Stimulated activated CD4-positive, alpha-beta T cell treated with anti-CD3 and anti-CD28 coated beads, Interleukin-2, amount 100 ng/mL, for 4 hours (primary cell): Measurements from ENCODE around the gene ZNF808.
"Not testable (repeated sequence)": the region's sequence is repeated elsewhere in the genome, so short reads cannot be mapped to it uniquely, and the experiment has no call there.

Experiments
- DNase-seq: peaks from one replicate; pipeline ENCODE4 v3.0.0-alpha.2; 2020; ENCODE audit warnings: low read depth

ZNF808 gene

DNA sequence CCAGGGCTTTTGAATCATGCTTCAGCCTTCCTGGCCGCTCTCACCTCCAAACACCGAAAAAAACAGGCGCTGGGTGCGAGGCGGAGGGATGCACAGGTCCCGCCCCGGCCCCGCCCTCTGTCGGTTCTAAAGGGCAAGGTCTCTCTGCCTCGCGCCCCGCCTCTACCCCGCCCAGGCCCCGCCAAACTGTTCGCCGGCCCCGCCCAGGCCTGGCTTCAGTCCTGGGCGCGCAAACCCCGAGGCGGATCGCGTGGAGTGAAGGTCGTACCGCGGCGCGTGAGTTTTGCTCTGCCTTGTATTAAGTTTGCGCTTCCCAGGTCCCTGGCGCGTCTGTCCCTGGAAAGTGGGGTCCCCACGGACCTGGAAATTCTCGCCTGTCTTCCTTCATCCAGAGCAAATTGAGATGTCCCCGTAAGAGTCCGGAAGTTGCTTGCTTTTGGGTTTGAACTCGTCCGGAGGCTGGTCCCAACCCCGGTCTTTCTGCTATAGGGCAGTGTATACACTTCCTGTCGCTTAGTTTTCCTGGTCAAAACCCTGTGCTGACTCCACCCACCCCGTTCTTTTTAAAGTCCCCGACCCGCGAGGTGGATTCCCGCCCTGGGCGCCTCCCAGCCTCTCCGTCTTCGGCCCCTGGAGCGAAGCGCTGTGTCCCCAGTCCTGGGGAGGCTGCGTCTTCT is 8.4 kb downstream of the ZNF808 start:
- peak; percentile 84 for DNase-seq

DNA sequence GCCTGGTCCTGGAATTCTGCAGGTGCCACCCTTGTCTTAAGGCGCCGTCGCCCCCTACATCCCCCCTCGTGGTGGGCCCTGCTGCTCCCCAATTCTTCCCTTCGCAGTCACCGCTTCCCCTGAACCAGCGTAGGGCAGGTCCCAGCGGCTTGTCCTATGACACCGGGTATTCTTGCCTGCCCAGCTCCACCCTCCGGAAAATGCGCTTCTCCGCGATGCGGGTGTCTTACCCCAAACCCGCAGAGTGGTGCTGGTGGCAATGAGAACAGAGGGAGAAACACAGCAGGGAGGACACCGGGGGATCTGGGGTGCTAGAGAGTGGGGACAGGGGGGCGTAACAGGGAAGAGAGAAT is 9.0 kb downstream of the ZNF808 start:
- DNase-seq: no peak

DNA sequence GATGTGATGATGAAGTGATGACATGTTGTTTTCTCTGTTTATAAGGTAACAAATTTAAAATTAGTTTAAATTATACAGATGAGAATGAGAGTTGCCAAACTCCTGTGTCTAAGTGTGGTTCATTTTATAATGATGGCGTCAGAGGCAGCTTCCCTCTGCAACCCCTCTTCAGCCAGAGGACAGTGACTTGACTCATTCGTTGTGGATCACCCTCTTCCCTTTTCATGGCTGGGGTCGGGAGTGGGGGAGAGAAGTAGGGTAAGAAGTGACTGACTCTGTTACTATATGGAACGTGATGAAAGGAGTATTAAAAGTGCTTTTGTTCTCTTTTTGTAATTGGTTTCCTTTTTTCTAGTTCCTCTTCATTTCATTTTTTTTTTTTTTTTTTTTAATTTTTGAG is 11.3 kb downstream of the ZNF808 start:
- not testable (repeated sequence) for DNase-seq

DNA sequence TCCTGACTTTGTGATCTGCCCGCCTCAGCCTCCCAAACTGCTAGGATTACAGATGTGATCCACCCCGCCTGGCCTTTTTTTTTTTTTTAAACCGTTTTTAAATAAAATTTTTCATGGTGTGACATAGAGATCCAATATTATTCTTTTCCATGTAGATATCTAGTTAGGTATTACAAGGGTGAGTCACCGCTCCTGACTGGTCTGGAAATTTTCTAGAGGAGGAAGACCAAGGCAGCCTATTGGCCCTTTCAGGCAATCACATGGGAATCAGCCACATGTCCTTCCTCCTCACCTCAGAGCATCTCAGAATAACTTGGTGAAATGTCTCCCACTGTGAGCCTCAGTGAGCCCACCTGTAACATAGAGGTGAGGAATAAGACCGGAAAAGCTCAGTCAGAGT is 13.7 kb downstream of the ZNF808 start:
- not testable (repeated sequence) for DNase-seq

DNA sequence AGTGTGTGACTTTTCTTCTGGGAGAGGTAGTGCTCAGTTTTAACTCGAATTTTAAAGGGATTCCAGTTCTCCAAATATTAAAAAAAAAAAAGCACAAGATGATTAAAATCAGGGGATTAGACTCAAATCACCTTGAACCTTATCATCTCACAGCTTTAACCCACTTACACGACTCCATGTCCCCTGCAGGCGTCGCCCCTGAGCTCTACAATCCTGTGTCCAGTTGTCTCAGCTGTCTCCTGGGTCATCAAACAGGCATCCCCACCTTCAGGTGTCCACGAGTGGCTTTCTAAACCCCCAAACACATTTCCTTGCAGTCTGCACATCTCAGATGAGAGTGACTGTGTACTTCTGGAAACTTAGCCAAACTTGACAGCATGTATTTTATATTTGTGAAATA is 14.1 kb downstream of the ZNF808 start:
- DNase-seq: no peak

DNA sequence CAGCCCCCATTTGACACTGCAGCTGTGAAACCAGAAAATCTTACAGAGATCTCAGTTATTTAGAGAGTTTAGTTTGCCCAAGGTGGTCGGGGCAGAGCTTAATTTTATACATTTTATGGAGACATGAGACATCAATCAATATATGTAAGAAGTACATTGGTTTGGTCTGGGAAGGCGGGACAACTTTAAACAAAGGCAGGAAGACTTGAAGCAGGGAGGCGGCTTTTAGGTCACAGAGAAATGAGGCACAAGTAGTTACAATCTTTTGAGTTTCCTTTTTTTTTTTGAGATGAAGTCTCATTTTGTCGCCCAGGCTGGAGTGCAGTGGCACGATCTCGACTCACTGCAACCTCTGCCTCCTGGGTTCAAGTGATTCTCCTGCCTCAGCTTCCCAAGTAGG is 15.1 kb downstream of the ZNF808 start:
- not testable (repeated sequence) for DNase-seq

DNA sequence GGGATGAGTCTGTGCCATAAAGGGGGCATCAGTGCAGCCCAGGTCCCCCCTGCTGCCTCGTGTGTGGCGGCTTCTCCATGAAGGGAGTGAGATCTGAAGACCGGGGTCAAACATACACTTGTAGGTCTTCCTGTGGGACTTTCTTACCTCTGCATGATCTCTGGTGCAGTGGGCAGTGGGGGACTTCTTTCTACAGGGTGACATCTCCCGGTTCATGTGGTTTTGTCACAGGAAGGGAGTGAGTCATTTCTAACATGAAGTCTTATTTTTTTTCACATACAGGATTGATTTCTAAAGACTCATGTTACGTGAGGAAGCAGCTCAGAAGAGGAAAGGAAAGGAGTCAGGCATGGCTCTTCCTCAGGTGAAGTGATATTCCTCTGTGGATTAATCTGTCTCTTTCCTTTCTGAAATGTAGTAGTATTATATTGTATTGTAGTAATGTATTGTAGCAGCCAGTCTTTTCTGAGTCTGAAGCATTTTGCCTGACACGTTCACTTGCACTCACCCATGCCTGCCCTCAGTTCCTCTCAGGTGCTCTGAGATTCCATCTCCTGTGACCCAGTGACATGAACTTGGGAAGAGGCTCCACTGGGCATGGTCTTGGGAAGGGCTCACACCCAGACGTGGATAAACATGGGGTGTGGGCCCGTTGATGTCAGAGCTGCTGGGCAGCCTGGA is 15.7 kb downstream of the ZNF808 start:
- DNase-seq: no peak

DNA sequence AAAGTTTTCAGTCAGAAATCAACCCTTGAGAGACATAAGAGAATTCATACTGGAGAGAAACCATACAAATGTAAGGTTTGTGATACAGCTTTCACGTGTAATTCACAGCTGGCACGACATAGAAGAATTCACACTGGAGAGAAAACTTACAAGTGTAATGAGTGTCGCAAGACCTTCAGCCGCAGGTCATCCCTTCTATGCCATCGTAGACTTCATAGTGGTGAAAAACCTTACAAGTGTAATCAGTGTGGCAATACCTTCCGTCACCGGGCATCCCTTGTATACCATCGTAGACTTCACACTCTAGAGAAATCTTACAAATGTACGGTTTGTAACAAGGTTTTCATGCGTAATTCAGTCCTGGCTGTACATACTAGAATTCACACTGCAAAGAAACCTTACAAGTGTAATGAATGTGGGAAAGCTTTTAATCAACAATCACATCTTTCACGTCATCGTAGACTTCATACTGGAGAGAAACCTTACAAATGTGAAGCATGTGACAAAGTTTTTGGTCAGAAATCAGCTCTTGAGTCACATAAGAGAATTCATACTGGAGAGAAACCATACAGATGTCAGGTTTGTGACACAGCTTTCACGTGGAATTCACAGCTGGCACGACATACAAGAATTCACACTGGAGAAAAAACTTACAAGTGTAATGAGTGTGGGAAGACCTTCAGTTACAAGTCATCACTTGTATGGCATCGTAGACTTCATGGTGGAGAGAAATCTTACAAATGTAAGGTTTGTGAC is 26.9 kb downstream of the ZNF808 start:
- no peak for DNase-seq

DNA sequence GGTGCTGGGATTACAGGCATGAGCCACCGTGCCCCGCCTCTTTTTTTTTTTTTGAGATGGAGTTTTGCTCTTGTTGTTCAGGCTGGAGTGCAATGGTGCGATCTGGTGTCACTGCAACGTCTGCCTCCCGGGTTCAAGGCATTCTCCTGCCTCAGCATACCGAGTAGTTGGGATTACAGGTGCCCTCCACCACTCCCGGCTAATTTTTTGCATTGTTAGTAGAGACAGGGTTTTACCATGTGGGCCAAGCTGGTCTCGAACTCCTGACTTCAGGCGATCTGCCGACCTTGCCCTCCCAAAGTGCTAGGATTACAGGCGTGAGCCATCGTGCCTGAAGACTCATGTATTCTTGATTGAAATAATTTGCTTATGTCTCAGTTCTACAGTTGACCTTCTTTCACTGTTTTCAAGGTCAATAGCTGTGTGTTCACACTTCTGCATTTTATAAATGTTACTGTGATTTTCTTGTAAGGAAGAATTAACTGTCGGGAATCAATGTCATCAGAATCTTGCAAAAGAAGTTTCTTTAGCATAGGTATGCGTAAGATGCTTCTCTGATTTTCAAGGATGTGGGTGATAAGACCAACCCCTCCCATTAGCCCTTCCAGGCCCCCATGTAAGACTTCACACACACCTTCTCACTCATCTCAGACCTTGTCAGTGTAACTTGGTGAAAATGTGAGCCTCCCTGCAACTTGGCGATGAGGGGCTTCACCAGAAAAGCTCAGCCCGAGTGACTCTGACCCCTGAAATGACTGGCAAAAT is 29.9 kb downstream of the ZNF808 start:
- DNase-seq: no peak

DNA sequence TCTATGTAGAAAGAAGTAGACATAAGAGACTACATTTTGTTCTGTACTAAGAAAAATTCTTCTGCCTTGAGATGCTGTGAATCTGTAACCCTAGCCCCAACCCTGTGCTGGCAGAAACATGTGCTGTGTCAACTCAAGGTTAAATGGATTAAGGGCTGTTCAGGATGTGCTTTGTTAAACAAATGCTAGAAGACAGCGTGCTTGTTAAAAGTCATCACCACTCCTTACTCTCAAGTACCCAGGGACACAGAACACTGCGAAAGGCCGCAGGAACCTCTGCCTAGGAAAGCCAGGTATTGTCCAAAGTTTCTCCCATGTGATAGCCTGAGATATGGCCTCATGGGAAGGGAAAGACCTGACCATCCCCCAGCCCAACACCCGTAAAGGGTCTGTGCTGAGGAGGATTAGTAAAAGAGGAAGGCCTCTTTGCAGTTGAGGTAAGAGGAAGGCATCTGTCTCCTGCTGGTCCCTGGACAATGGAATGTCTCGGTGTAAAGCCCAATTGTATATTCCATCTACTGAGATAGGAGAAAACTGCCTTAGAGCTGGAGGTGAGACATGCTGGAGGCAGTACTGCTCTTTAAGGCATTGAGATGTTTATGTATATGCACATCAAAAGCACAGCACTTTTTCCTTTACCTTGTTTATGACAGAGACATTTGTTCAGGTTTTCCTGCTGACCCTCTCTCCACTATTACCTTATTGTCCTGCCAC is 31.4 kb downstream of the ZNF808 start:
- not testable (repeated sequence) for DNase-seq

DNA sequence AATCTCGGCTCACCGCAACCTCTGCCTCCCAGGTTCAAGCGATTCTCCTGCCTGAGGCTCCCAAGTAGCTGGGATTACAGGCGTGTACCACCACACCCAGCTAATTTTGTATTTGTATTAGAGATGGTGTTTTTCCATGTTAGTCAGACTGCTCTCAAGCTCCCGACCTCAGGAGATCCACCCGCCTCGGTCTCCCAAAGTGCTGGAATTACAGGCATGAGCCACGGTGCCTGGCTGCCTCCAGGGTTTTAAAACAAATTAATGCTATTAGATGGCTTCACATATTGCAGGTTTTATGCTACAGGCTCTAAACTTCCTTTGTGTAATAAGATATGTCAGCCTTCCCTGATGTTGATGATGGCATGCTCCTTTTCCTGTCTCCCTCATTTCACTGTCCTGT is 34.1 kb downstream of the ZNF808 start:
- not testable (repeated sequence) for DNase-seq

DNA sequence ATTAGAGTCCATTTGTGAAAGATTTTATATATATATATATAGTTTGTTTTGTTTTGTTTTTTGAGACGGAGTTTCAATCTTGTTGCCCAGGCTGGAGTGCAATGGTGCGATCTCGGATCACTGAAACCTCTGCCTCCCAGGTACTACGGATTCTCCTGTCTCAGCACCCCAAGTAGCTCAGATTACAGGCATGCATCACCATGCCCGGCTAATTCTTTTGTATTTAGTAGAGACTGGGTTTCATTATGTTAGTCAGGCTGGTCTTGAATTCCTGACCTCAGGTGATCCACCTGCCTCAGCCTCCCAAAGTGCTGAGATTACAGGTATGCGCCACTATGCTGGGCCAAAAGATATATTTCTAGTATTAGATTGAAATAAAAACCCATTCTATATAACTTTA is 38.7 kb downstream of the ZNF808 start:
- no peak for DNase-seq

DNA sequence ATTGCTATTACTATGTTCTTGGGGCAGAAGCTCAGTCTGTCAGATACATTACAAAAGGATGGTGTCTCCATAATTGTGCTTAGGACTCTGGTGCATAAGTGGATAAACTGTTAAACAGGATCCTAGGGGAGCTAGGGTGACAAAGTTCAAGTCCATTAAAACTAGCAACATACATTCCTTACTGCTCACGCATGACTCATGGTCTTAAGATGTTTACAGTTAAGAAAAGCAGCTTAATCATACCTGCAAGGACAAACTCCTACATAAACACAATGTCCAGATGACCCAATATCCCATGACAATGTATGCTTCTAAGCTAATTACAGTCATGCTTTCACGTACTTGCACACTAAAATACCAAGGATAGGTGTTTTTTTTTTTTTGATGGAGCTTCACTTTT is 39.1 kb downstream of the ZNF808 start:
- no peak for DNase-seq

DNA sequence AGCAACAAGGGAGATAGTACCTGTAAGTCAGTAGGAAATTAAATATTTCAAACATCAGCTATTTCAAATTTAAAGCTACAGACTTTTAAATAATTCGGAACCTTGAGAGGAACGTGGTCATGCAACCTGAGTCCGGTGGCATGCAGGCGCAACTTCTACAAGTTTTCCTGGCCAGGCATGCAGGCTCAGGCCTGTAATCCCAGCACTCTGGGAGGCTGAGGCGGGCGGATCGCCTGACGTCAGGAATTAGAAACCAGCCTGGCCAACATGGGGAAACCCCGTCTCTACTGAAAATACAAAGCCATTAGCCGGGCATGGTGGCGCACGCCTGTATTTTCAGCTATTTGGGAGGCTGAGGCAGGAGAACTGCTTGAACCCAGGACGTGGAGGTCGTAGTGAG is 40.5 kb downstream of the ZNF808 start:
- no peak for DNase-seq

DNA sequence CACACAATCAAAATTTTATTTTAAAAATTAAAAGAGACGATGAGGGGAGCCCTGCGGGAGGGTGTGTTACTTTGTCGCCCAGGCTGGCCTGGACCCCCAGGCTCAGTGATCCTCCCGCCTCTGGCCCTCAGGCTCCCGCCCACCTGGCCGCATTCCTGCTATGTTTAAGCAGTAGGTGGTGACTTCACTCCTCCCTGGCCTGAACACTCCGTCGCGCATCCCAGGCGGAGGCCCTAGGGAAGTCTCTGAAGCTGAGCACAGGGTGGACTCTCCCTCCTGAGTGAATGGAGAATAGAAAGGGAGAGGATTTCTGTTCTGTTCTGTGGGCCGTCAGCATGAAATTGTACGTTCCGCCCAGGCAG is 42.2 kb downstream of the ZNF808 start:
- DNase-seq: not testable (repeated sequence)

DNA sequence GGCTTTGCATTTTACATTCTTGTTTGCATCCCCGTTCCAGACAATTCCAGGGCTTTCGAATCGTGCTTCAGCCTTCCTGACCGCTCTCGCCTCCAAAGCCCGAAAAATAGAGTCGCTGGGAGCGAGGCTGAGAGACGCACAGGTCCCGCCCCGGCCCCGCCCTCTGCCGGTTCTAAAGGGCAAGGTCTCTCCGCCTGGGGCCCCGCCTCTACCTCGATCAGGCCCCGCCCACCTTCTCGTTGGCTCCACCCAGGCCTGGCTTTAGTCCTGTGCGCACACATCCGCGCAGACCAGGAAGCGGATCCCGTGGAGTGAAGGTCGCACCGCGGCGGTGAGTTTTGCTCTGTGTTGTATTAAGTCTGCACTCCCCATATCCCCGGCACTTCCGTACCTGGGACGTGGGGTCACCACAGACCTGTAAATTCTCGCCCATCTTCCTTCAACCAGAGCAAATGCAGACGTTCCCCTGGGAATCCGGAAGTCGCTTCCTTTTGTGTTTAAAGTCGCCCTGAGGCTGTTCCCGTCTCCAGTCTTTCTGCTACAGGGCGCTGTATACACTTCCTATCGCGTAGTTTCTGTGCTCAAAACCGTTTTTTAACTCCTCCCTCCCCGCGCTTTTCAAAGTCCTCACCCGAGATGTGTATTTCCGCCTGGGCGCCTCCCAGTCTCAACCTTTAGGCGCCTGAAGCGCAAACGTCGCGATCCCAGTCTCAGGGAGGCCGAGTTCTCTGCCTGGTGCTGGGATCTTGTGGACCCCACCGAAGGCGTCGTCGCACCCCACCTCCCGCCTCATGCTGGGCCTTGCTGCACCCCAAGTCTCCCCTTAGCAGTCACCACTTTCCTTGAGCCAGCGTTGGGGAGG is 42.8 kb downstream of the ZNF808 start, which contains the start of gene ZNF701:
TSS of gene ZNF701 (plus strand) at position 288 of the 862 bp plus-strand sequence. CDS start 3,861 bp downstream, outside the sequence.
- peak; percentile 91 for DNase-seq

DNA sequence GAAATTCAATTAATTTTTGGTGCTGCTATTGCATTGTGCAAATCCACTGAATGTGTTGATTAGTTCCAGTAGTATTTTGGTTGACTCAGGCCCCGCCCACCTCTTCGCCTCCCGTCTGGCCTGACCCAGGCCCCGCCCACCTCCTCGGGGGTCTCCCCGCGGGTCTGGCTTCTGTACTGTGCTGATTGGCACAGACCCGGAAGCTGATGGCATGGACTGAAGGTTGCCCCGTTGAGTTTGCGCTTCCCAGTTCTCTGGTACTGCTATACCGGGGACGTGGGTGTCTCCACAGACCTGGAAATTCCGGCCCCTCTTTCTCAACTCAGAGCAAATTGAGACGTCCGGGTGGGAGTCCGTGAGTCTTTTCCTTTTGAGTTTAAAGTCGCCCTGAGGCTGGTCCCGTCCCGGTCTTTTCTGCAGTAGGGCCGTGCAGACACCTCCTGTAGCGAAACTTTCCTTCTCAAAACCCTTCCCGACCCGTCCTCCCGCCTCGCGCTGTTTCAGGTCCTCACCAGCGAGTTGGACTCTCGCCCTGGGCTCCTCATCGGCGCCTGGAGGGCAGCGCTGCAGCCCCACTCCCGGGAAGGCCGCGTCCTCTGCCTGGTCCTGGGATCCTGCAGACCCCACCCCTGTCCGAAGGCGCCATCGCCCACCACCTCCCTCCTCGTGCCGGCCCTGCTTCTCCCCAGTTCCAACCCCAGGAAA is 57.4 kb downstream of the ZNF808 start:
- no peak for DNase-seq

DNA sequence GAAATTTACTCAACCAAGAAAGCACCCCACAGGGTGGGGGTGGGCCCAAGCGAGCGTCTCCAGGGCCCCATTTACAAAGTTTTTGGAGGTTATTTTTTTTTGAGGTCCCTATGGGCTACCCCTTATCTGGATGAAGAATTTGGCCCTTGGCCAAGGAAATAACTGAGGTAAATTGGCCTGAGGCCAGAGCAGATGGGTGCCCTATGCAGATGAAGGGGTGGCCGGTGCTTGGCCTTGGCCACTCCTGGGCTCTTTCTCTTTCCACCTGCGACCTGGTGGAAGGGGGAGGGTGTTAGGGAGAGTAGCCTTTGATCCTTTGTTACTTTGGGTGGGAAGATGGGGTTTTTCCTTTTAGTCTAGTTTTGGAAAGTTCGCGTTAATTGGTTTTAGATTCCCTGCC is 58.1 kb downstream of the ZNF808 start:
- no peak for DNase-seq

DNA sequence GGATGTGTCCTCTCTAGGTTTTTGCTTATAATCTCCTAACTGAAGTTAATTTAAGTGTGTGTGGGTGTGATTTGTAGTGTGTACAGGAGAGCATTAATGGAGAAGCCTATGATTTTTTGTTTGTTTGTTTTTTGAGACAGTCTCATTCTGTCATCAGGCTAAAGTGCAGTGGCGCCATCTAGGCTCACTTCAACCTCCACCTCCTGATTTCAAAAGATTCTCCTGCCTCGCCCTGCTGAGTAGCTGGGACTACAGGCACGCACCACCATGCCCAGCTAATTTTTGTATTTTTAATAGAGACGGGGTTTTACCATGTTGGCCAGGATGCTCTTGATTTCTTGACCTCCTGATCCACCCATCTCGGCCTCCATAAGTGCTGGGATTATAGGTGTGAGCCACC is 63.3 kb downstream of the ZNF808 start:
- DNase-seq: no peak

DNA sequence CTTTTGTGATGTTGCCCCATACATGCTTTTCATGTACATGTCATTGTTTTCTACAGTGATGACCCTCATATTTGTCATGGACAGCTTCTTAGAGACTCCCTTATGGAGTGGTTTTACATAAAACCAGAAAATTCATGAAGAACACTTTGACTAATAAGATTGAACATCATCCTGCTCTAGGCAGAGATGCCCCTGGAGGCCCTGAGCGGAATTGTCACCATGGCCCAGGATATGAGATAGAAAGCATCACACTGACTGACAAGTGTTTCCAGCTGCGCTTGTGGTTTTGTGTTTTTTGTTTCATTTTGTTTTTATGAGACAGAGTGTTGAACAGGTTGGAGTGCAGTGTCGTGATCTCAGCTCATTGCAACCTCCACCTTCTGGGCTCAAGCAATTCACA is 64.8 kb downstream of the ZNF808 start:
- DNase-seq: no peak
